HCT116 (cell line): ENCODE results near the gene ENTREP1. TPM values are rescaled to one million over a fixed set of nuclear protein-coding genes. Genes with fewer than 3 reads are reported as not detected.
"Not testable (repeated sequence)": the region's sequence is repeated elsewhere in the genome, so short reads cannot be mapped to it uniquely, and the experiment has no call there.

Source experiments
- ATAC-seq: fragments of 200-7000 bp; cut with Tn5 transposase; 2 replicates; pipeline ENCODE4 v1.9.1; 2020; ENCODE audit warnings: mild to moderate bottlenecking, moderate library complexity
- BruUV-seq: library from RNA; stranded (reverse); fragments of 400-500 nt; replicated peaks from 2 replicates; lab custom pipeline; 2021; lab: Mats Ljungman, UMichigan
- CTCF ChIA-PET: fragments of 300-600 bp; sonication (Branson Sonifier 250); formaldehyde crosslinking; loops from one replicate; lab custom pipeline; 2021; ENCODE audit warnings: antibody characterized with exemption; lab: Charles Lee
- POLR2A ChIA-PET: fragments of 300-600, 350-600 bp; sonication (Branson Sonifier 250); formaldehyde crosslinking; loops from one replicate; lab custom pipeline; 2021; ENCODE audit warnings: antibody characterized with exemption; lab: Charles Lee
- RAD21 ChIA-PET, 2 experiments: fragments of 300-600 bp; sonication (Branson Sonifier 250); formaldehyde crosslinking; loops; one replicate each; lab custom pipeline; 2023; ENCODE audit warnings: low total read pairs in 2 of 2; ENCODE audit not compliant: uncharacterized antibody in 2 of 2, unreplicated experiment in 2 of 2, low non-redundant PET in 1 of 2; lab: Charles Lee
- DNase-seq: peaks from one replicate; pipeline ENCODE4 v3.0.0-alpha.2; 2010; ENCODE audit warnings: low read depth, low spot score
- H2AFZ ChIP-seq: fragments of 200-600 bp; shearing (Covaris generic), sonication (generic); 2 replicates; pipeline ENCODE4 v1.6.1; 2017; ENCODE audit warnings: low read depth, mixed run types, mixed read lengths, antibody characterized with exemption, low read length; ENCODE audit not compliant: poor library complexity, severe bottlenecking
- H3K27ac ChIP-seq: 2 replicates; pipeline ENCODE4 v1.5.1; 2012; ENCODE audit warnings: low read depth, low read length
- H3K27me3 ChIP-seq: fragments of 200-600 bp; sonication (generic); 2 replicates; pipeline ENCODE4 v1.6.1; 2016; ENCODE audit warnings: mixed run types, low read length, mixed read lengths; ENCODE audit not compliant: insufficient read depth
- H3K36me3 ChIP-seq, 2 experiments: fragments of 200-500 bp in 1 of 2; fragments of 200-600 bp in 1 of 2; sonication (Bioruptor generic) in 1 of 2; sonication (generic) in 1 of 2; 2 replicates each; pipeline versions ENCODE4 v1.5.1 to v1.6.1; 2014 to 2016; ENCODE audit warnings: low read length in 2 of 2, inconsistent platforms in 1 of 2, mixed read lengths in 1 of 2, mixed run types in 1 of 2; ENCODE audit not compliant: insufficient read depth in 2 of 2, control insufficient read depth in 1 of 2
- H3K4me1 ChIP-seq, 2 experiments: fragments of 200-600 bp in 1 of 2; sonication (generic) in 1 of 2; 2 replicates each; pipeline versions ENCODE4 v1.5.1 to v1.6.1; 2012 to 2017; ENCODE audit warnings: low read length in 2 of 2, inconsistent platforms in 1 of 2, mild to moderate bottlenecking in 1 of 2, mixed read lengths in 1 of 2, mixed run types in 1 of 2, moderate library complexity in 1 of 2; ENCODE audit not compliant: insufficient read depth in 2 of 2, control insufficient read depth in 1 of 2
- H3K4me2 ChIP-seq: fragments of 200-600 bp; sonication (generic); 2 replicates; pipeline ENCODE4 v1.6.1; 2017; ENCODE audit warnings: mixed run types, low read length, mixed read lengths
- H3K4me3 ChIP-seq, 2 experiments: fragments of 200-600 bp in 1 of 2; sonication (generic) in 1 of 2; replicated peaks in 1 of 2; 2 replicates each; pipeline ENCODE4 v1.5.1; 2011 to 2016; ENCODE audit warnings: low read length in 2 of 2, control low read depth in 1 of 2, low read depth in 1 of 2, mild to moderate bottlenecking in 1 of 2, mixed read lengths in 1 of 2, mixed run types in 1 of 2
- H3K79me2 ChIP-seq: fragments of 200-600 bp; sonication (generic); 2 replicates; pipeline ENCODE4 v1.6.1; 2017; ENCODE audit warnings: mild to moderate bottlenecking, mixed run types, low read length, moderate library complexity, mixed read lengths; ENCODE audit not compliant: insufficient read depth
- H3K9ac ChIP-seq: fragments of 200-600 bp; sonication (generic); 2 replicates; pipeline ENCODE4 v1.6.1; 2016; ENCODE audit warnings: low read length, mixed read lengths
- H3K9me2 ChIP-seq: fragments of 200-600 bp; sonication (generic), shearing (Covaris generic); 2 replicates; pipeline ENCODE4 v1.6.1; 2017; ENCODE audit warnings: mixed run types, mild to moderate bottlenecking, moderate library complexity; ENCODE audit not compliant: insufficient read depth
- H3K9me3 ChIP-seq, 2 experiments: fragments of 200-500 bp in 1 of 2; fragments of 200-600 bp in 1 of 2; sonication (Bioruptor generic) in 1 of 2; sonication (generic) in 1 of 2; 2 replicates each; pipeline ENCODE4 v1.6.1; 2014 to 2017; ENCODE audit warnings: low read length in 2 of 2, mixed read lengths in 2 of 2, inconsistent platforms in 1 of 2, low read depth in 1 of 2, mild to moderate bottlenecking in 1 of 2, mixed run types in 1 of 2, moderate library complexity in 1 of 2; ENCODE audit not compliant: control insufficient read depth in 1 of 2, insufficient read depth in 1 of 2
- H4K20me1 ChIP-seq: fragments of 200-600 bp; sonication (generic), shearing (Covaris generic); 2 replicates; pipeline ENCODE4 v1.6.1; 2017; ENCODE audit warnings: mixed run types, mild to moderate bottlenecking, moderate library complexity; ENCODE audit not compliant: insufficient read depth
- ELF1 ChIP-seq: IDR thresholded peaks from 2 replicates; pipeline ENCODE4 v1.6.1; 2012; ENCODE audit warnings: low read depth, borderline replicate concordance
- EZH2phosphoT487 ChIP-seq: fragments of 200-600 bp; IDR thresholded peaks from 2 replicates; pipeline ENCODE4 v1.6.1; 2018; ENCODE audit warnings: antibody characterized with exemption, borderline replicate concordance
- FOSL1 ChIP-seq: IDR thresholded peaks from 2 replicates; pipeline ENCODE4 v1.6.1; 2012; ENCODE audit warnings: low read depth
- RAD21 ChIP-seq: IDR thresholded peaks from 2 replicates; pipeline ENCODE4 v1.6.1; 2012; ENCODE audit warnings: low read depth, mild to moderate bottlenecking
- SP1 ChIP-seq: IDR thresholded peaks from 2 replicates; pipeline ENCODE4 v1.6.1; 2012; ENCODE audit warnings: low read depth
- SRF ChIP-seq: IDR thresholded peaks from 2 replicates; pipeline ENCODE4 v1.6.1; 2012; ENCODE audit warnings: low read depth
- TCF7L2 ChIP-seq: IDR thresholded peaks from 2 replicates; pipeline ENCODE4 v1.7.0; 2011; ENCODE audit warnings: borderline replicate concordance, inconsistent platforms; ENCODE audit not compliant: insufficient read depth, insufficient read length; ENCODE audit errors: extremely low read depth
- YY1 ChIP-seq: IDR thresholded peaks from 2 replicates; pipeline ENCODE4 v1.6.1; 2011; ENCODE audit warnings: low read length, low read depth, moderate library complexity, mild to moderate bottlenecking; ENCODE audit not compliant: insufficient replicate concordance; ENCODE audit errors: extremely low read depth
- ZFX ChIP-seq: fragments of 450-650 bp; IDR thresholded peaks from 2 replicates; pipeline ENCODE4 v1.6.1; 2017
- intact Hi-C: fragments of 100-400 bp; cut with micrococcal nuclease; formaldehyde crosslinking; loops from 2 replicates; pipeline ENCODE4 v1.10.0; 2022
- total RNA-seq: library from RNA; stranded (reverse); gene quantifications from one replicate; pipeline ENCODE4 v1.2.1, GENCODE V29; 2021; ENCODE audit not compliant: unreplicated experiment
- TF ChIP-seq, protein P1 (sequence below): IDR thresholded peaks from 2 replicates; pipeline ENCODE4 v1.6.1; 2012
- TF ChIP-seq, protein P2 (sequence below): IDR thresholded peaks from 2 replicates; pipeline ENCODE4 v1.6.1; 2011; ENCODE audit warnings: mild to moderate bottlenecking, low read length, moderate library complexity; ENCODE audit not compliant: insufficient replicate concordance; ENCODE audit errors: extremely low read depth
- TF ChIP-seq, protein P3 (sequence below): IDR thresholded peaks from 2 replicates; pipeline ENCODE4 v1.6.1; 2012
- TF ChIP-seq, protein P4 (sequence below), 3 experiments: fragments of 200-600 bp in 1 of 3; sonication (generic) in 1 of 3; IDR thresholded peaks in 2 of 3; conservative IDR thresholded peaks in 1 of 3; 2 replicates each; pipeline ENCODE4 v1.5.1; 2012 to 2017; ENCODE audit warnings: low read depth in 2 of 3, low read length in 2 of 3, antibody characterized with exemption in 1 of 3, borderline replicate concordance in 1 of 3, control low read depth in 1 of 3, mild to moderate bottlenecking in 1 of 3, mixed read lengths in 1 of 3, mixed run types in 1 of 3, moderate library complexity in 1 of 3; ENCODE audit not compliant: insufficient read depth in 1 of 3

Gene ENTREP1
- total RNA-seq, 1 experiment from 2014 or later = 1.1 TPM

DNA sequence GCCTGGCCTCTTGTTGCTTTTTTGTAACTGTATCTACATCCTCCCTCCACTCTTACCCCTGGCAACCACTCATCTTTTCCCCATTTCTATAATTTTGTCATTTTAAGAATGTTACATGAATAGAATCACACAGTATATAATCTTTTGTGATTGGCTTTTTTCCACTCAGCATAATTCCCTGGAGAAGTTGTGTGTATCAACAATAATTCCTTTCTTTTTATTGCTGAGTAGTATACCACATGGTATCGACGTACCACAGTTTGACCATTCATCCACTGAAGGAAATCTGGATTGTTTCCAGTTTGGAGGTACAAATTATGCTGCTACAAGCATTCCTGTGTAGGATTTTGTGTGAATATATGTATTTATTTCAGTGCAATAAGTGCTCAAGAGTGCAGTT is 21.7 kb upstream of the ENTREP1 start:
- Histone ChIP-seq H3K4me3 (no peak overlapping the region), H3K9me2 (no peaks in the 10 kb centered on the region), H3K9ac (no peak overlapping the region), H3K36me3 (no peaks in the 10 kb centered on the region), H3K79me2 (no peaks in the 10 kb centered on the region), H2AFZ (no peak overlapping the region), H3K4me2 (no peak overlapping the region), H3K4me1 (no peaks in the 10 kb centered on the region), H4K20me1 (no peaks in the 10 kb centered on the region), H3K27ac (no peak overlapping the region), H3K27me3 (no peaks in the 10 kb centered on the region), H3K9me3 (no peaks in the 10 kb centered on the region)
- ChIA-PET POLR2A (no interaction called here), RAD21 (no interaction called here), CTCF (no interaction called here)
- ATAC-seq = no peak
- intact Hi-C loops = no loop called here
- DNase-seq = no peak
- TF ChIP-seq FOSL1 (no peak), ZFX (no peak), ELF1 (no peak), SRF (no peak), TCF7L2 (no peak), SP1 (no peak), RAD21 (no peak), YY1 (no peak), EZH2phosphoT487 (no peak)
- TF ChIP-seq, protein P1, sequence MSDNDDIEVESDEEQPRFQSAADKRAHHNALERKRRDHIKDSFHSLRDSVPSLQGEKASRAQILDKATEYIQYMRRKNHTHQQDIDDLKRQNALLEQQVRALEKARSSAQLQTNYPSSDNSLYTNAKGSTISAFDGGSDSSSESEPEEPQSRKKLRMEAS = no peak
- TF ChIP-seq, protein P2, sequence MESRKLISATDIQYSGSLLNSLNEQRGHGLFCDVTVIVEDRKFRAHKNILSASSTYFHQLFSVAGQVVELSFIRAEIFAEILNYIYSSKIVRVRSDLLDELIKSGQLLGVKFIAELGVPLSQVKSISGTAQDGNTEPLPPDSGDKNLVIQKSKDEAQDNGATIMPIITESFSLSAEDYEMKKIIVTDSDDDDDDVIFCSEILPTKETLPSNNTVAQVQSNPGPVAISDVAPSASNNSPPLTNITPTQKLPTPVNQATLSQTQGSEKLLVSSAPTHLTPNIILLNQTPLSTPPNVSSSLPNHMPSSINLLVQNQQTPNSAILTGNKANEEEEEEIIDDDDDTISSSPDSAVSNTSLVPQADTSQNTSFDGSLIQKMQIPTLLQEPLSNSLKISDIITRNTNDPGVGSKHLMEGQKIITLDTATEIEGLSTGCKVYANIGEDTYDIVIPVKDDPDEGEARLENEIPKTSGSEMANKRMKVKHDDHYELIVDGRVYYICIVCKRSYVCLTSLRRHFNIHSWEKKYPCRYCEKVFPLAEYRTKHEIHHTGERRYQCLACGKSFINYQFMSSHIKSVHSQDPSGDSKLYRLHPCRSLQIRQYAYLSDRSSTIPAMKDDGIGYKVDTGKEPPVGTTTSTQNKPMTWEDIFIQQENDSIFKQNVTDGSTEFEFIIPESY = no peak
- TF ChIP-seq, protein P3, sequence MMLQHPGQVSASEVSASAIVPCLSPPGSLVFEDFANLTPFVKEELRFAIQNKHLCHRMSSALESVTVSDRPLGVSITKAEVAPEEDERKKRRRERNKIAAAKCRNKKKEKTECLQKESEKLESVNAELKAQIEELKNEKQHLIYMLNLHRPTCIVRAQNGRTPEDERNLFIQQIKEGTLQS = no peak
- TF ChIP-seq, protein P4, sequence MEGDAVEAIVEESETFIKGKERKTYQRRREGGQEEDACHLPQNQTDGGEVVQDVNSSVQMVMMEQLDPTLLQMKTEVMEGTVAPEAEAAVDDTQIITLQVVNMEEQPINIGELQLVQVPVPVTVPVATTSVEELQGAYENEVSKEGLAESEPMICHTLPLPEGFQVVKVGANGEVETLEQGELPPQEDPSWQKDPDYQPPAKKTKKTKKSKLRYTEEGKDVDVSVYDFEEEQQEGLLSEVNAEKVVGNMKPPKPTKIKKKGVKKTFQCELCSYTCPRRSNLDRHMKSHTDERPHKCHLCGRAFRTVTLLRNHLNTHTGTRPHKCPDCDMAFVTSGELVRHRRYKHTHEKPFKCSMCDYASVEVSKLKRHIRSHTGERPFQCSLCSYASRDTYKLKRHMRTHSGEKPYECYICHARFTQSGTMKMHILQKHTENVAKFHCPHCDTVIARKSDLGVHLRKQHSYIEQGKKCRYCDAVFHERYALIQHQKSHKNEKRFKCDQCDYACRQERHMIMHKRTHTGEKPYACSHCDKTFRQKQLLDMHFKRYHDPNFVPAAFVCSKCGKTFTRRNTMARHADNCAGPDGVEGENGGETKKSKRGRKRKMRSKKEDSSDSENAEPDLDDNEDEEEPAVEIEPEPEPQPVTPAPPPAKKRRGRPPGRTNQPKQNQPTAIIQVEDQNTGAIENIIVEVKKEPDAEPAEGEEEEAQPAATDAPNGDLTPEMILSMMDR (IDR thresholded peaks at IDR 0.05 in 2 of 3, conservative IDR thresholded peaks at IDR 0.05 in 1 of 3; ENCODE audit: borderline replicate concordance in 1 of 3, insufficient read depth in 1 of 3, low read depth in 2 of 3, low read length in 2 of 3) = no peak
- BruUV-seq = no TSS peak

DNA sequence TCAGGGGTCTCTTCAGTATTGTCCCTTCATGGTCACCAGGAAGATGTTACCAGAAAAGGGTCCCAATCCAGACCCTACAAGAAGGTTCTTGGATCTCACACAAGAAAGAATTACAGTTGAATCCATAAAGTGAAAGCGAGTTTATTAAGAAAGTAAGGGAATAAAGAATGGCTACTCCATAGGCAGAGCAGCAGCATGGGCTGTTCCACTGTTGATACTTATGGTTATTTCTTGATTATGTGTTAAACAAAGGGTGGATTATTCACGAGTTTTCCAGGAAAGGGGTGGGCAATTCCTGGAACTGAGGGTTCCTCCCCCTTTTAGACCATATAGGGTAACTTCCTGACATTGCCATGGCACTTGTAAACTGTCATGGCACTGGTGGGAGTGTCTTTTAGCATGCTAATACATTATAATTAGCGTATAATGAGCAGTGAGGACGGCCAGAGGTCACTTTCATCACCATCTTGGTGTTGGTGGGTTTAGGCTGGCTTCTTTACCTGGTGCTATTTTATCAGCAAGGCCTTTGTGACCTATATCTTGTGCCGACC is 18.0 kb upstream of the ENTREP1 start:
- intact Hi-C loops, BruUV-seq, H3K27me3 ChIP-seq, H4K20me1 ChIP-seq, H3K9ac ChIP-seq, H3K27ac ChIP-seq, ATAC-seq, H3K9me3 ChIP-seq, CTCF ChIA-PET, H2AFZ ChIP-seq, H3K4me1 ChIP-seq, DNase-seq, H3K79me2 ChIP-seq, H3K4me3 ChIP-seq, POLR2A ChIA-PET, H3K9me2 ChIP-seq, H3K36me3 ChIP-seq, H3K4me2 ChIP-seq, RAD21 ChIA-PET: not testable (repeated sequence)
